Body of pancreas (tissue), 4 donors: ENCODE results near the gene DYSF.

ENCODE experiments used
- POLR2A ChIP-seq, 3 donors: fragments of 450-650 bp; IDR thresholded peaks; one replicate each; pipeline ENCODE4 v1.6.1; 2016; ENCODE audit warnings: antibody characterized with exemption in 3 of 3, mild to moderate bottlenecking in 2 of 3
- TF ChIP-seq, protein P1 (sequence below), 7 experiments: fragments of 450-650 bp in 4 of 7; fragments of 200-600 bp in 3 of 7; sonication (generic) in 3 of 7; IDR thresholded peaks; one replicate each; pipeline ENCODE4 v1.5.1; 2016 to 2019; ENCODE audit warnings: antibody characterized with exemption in 7 of 7

DNA sequence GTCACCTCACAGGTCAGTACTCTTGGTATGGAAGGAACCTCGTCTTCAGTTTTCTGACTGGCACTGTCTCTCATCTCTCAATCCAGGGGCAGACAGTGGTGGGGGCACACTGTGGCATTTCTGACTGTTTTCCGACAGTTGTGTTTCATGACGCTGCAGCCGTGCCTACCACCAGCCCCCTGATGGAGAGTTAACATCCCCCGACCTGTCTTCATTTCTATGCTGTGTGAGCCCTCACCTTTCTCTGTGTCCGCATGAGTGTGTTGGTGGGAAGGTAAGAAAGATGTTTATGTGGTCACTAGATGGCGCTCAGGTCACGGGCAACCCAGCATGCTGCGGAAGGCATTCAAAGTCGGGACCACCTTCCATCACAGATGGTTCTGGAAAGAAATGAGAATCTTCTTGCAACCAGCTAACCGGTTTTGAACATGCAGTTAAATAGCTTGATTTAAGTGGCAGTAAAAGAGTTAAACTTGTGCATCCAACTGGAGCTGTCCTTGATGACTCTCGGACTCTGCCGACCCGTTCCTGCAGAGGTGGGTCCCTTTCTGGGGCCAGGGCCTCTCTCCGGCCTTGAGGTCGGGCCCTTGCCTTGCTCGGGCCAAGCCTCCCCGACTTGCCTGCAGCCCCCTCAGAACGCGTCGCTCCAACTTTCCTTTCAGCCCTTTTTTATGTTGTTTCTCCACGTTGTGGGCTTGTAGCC lies 92.4 kb downstream of the DYSF start:
- TF ChIP-seq, protein P1, sequence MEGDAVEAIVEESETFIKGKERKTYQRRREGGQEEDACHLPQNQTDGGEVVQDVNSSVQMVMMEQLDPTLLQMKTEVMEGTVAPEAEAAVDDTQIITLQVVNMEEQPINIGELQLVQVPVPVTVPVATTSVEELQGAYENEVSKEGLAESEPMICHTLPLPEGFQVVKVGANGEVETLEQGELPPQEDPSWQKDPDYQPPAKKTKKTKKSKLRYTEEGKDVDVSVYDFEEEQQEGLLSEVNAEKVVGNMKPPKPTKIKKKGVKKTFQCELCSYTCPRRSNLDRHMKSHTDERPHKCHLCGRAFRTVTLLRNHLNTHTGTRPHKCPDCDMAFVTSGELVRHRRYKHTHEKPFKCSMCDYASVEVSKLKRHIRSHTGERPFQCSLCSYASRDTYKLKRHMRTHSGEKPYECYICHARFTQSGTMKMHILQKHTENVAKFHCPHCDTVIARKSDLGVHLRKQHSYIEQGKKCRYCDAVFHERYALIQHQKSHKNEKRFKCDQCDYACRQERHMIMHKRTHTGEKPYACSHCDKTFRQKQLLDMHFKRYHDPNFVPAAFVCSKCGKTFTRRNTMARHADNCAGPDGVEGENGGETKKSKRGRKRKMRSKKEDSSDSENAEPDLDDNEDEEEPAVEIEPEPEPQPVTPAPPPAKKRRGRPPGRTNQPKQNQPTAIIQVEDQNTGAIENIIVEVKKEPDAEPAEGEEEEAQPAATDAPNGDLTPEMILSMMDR (IDR thresholded peaks at IDR 0.05) = peak; percentile 35 to 77 (median 65)
- TF ChIP-seq POLR2A (IDR thresholded peaks at IDR 0.05) = no peak
